Activated CD4-positive, alpha-beta memory T cell treated with anti-CD3 and anti-CD28 coated beads, Interleukin-2, amount 10 ng/mL, durations not matched to agents 7 days and 5 days (primary cell): ENCODE measurements around the gene MAPK4. TPM values are rescaled to one million over a fixed set of nuclear protein-coding genes. Genes with fewer than 3 reads are reported as not detected.

Experiments
- CTCF ChIA-PET: fragments of 350-600 bp; sonication (Branson Sonifier 250); formaldehyde crosslinking; loops from one replicate; lab custom pipeline; 2021; ENCODE audit warnings: antibody characterized with exemption, inconsistent platforms; lab: Charles Lee
- POLR2A ChIA-PET: fragments of 350-600 bp; sonication (Branson Sonifier 250); formaldehyde crosslinking; loops from one replicate; lab custom pipeline; 2021; ENCODE audit warnings: antibody characterized with exemption; lab: Charles Lee
- DNase-seq: peaks from one replicate; pipeline ENCODE4 v3.0.0-alpha.2; 2020
- H3K27ac Mint-ChIP-seq: one replicate; pipeline ENCODE4 v1.8.0; 2021; ENCODE audit warnings: mild to moderate bottlenecking, mixed read lengths
- H3K27me3 Mint-ChIP-seq: one replicate; pipeline ENCODE4 v1.8.0; 2021; ENCODE audit warnings: mixed read lengths
- H3K36me3 Mint-ChIP-seq: one replicate; pipeline ENCODE4 v1.8.0; 2021; ENCODE audit warnings: low read depth, mixed read lengths
- H3K4me1 Mint-ChIP-seq: one replicate; pipeline ENCODE4 v1.8.0; 2021; ENCODE audit warnings: mixed read lengths
- H3K4me3 Mint-ChIP-seq: one replicate; pipeline ENCODE4 v1.8.0; 2021; ENCODE audit warnings: mild to moderate bottlenecking, mixed read lengths
- H3K9me3 Mint-ChIP-seq: one replicate; pipeline ENCODE4 v1.8.0; 2021; ENCODE audit warnings: mixed read lengths
- total RNA-seq, 2 experiments: library from RNA; stranded (reverse); gene quantifications; one replicate each; pipeline ENCODE4 v1.2.3, GENCODE V29; 2021

Gene MAPK4
- total RNA-seq, 2 experiments from 2014 or later: not detected

- Mint-ChIP-seq H3K27ac (no peak overlapping the region), H3K9me3 (no peaks in the 10 kb centered on the region), H3K27me3 (no peaks in the 10 kb centered on the region), H3K4me3 (no peak overlapping the region), H3K36me3 (no peaks in the 10 kb centered on the region), H3K4me1 (no peaks in the 10 kb centered on the region)
- no peak for DNase-seq
- ChIA-PET POLR2A (no interaction called here), CTCF (interaction anchor here (0.6 kb wide), 1 partner anchor 516 kb away, joined by 3 read pairs; no protein-coding TSS in a partner anchor)
These were observed 76.6 kb downstream of the MAPK4 start for GRCh38 chr18:50636366-50637057.

GRCh38 chr18:50638016-50638883 is 78.4 kb downstream of the MAPK4 start:
- ChIA-PET CTCF (no interaction called here), POLR2A (no interaction called here)
- Mint-ChIP-seq H3K4me3 (no peak overlapping the region), H3K4me1 (no peaks in the 10 kb centered on the region), H3K27ac (no peak overlapping the region), H3K36me3 (no peaks in the 10 kb centered on the region), H3K27me3 (no peaks in the 10 kb centered on the region), H3K9me3 (no peaks in the 10 kb centered on the region)
- DNase-seq: no peak

GRCh38 chr18:50638884-50639420 is 79.1 kb downstream of the MAPK4 start:
- Mint-ChIP-seq H3K4me1 (no peaks in the 10 kb centered on the region), H3K36me3 (no peaks in the 10 kb centered on the region), H3K27me3 (no peaks in the 10 kb centered on the region), H3K9me3 (no peaks in the 10 kb centered on the region), H3K27ac (no peak overlapping the region), H3K4me3 (no peak overlapping the region)
- CTCF ChIA-PET: no interaction called here
- no peak for DNase-seq
- POLR2A ChIA-PET: no interaction called here

- Mint-ChIP-seq H3K4me1 (no peaks in the 10 kb centered on the region), H3K4me3 (no peak overlapping the region), H3K27me3 (no peaks in the 10 kb centered on the region), H3K27ac (no peak overlapping the region), H3K9me3 (no peaks in the 10 kb centered on the region), H3K36me3 (no peaks in the 10 kb centered on the region)
- DNase-seq: no peak
- ChIA-PET POLR2A (no interaction called here), CTCF (no interaction called here)
These were observed 79.8 kb downstream of the MAPK4 start for GRCh38 chr18:50639711-50640110.

- POLR2A ChIA-PET: no interaction called here
- CTCF ChIA-PET: no interaction called here
- H3K36me3 Mint-ChIP-seq: no peaks in the 10 kb centered on the region
- no peaks in the 10 kb centered on the region for H3K4me1 Mint-ChIP-seq
- H3K27me3 Mint-ChIP-seq: no peaks in the 10 kb centered on the region
- no peak overlapping the region for H3K4me3 Mint-ChIP-seq
- no peak overlapping the region for H3K27ac Mint-ChIP-seq
- no peak for DNase-seq
- no peaks in the 10 kb centered on the region for H3K9me3 Mint-ChIP-seq
These were observed 82.6 kb downstream of the MAPK4 start for GRCh38 chr18:50642439-50642838.

- Mint-ChIP-seq H3K36me3 (no peaks in the 10 kb centered on the region), H3K4me3 (no peak overlapping the region), H3K27ac (no peak overlapping the region), H3K27me3 (no peaks in the 10 kb centered on the region), H3K4me1 (no peaks in the 10 kb centered on the region), H3K9me3 (no peaks in the 10 kb centered on the region)
- ChIA-PET POLR2A (no interaction called here), CTCF (no interaction called here)
- no peak for DNase-seq
These were observed 84.3 kb downstream of the MAPK4 start for GRCh38 chr18:50644146-50644545.

- Mint-ChIP-seq H3K36me3 (no peaks in the 10 kb centered on the region), H3K27ac (no peak overlapping the region), H3K4me1 (no peaks in the 10 kb centered on the region), H3K4me3 (no peak overlapping the region), H3K27me3 (no peaks in the 10 kb centered on the region), H3K9me3 (no peaks in the 10 kb centered on the region)
- DNase-seq: no peak
- ChIA-PET CTCF (no interaction called here), POLR2A (no interaction called here)
These were observed 84.9 kb downstream of the MAPK4 start for GRCh38 chr18:50644807-50645206.

- ChIA-PET POLR2A (no interaction called here), CTCF (no interaction called here)
- H3K9me3 Mint-ChIP-seq: no peaks in the 10 kb centered on the region
- H3K4me3 Mint-ChIP-seq: no peak overlapping the region
- H3K27me3 Mint-ChIP-seq: no peaks in the 10 kb centered on the region
- no peak overlapping the region for H3K27ac Mint-ChIP-seq
- DNase-seq: no peak
- no peaks in the 10 kb centered on the region for H3K36me3 Mint-ChIP-seq
- H3K4me1 Mint-ChIP-seq: no peaks in the 10 kb centered on the region
These were observed 87.3 kb downstream of the MAPK4 start for GRCh38 chr18:50647237-50647636.

- no peak for DNase-seq
- Mint-ChIP-seq H3K4me3 (no peak overlapping the region), H3K9me3 (no peaks in the 10 kb centered on the region), H3K36me3 (no peaks in the 10 kb centered on the region), H3K27me3 (no peaks in the 10 kb centered on the region), H3K27ac (no peak overlapping the region), H3K4me1 (no peaks in the 10 kb centered on the region)
- ChIA-PET POLR2A (no interaction called here), CTCF (no interaction called here)
These were observed 87.9 kb downstream of the MAPK4 start for GRCh38 chr18:50647792-50648191.

- Mint-ChIP-seq H3K36me3 (no peaks in the 10 kb centered on the region), H3K27me3 (no peaks in the 10 kb centered on the region), H3K4me1 (no peaks in the 10 kb centered on the region), H3K4me3 (no peak overlapping the region), H3K27ac (no peak overlapping the region), H3K9me3 (no peaks in the 10 kb centered on the region)
- no peak for DNase-seq
- POLR2A ChIA-PET: no interaction called here
- CTCF ChIA-PET: no interaction called here
These were observed 89.9 kb downstream of the MAPK4 start for GRCh38 chr18:50649821-50650220.

- POLR2A ChIA-PET: no interaction called here
- Mint-ChIP-seq H3K4me1 (no peaks in the 10 kb centered on the region), H3K4me3 (no peak overlapping the region), H3K27me3 (no peaks in the 10 kb centered on the region), H3K9me3 (no peaks in the 10 kb centered on the region), H3K36me3 (no peaks in the 10 kb centered on the region), H3K27ac (no peak overlapping the region)
- no peak for DNase-seq
- CTCF ChIA-PET: no interaction called here
These were observed 91.4 kb downstream of the MAPK4 start for GRCh38 chr18:50651334-50651733.

- H3K27me3 Mint-ChIP-seq: no peaks in the 10 kb centered on the region
- H3K4me3 Mint-ChIP-seq: no peak overlapping the region
- no peaks in the 10 kb centered on the region for H3K36me3 Mint-ChIP-seq
- no peak overlapping the region for H3K27ac Mint-ChIP-seq
- H3K9me3 Mint-ChIP-seq: no peaks in the 10 kb centered on the region
- ChIA-PET POLR2A (no interaction called here), CTCF (no interaction called here)
- DNase-seq: no peak
- H3K4me1 Mint-ChIP-seq: no peaks in the 10 kb centered on the region
These were observed 93.7 kb downstream of the MAPK4 start for GRCh38 chr18:50653402-50654093.

GRCh38 chr18:50654211-50654610 is 94.3 kb downstream of the MAPK4 start:
- no peak for DNase-seq
- POLR2A ChIA-PET: no interaction called here
- H3K9me3 Mint-ChIP-seq: no peaks in the 10 kb centered on the region

More at GRCh38 chr18:50654211-50654610, 94.3 kb downstream of the MAPK4 start:
- no peaks in the 10 kb centered on the region for H3K36me3 Mint-ChIP-seq
- H3K27ac Mint-ChIP-seq: no peak overlapping the region
- CTCF ChIA-PET: no interaction called here
- H3K27me3 Mint-ChIP-seq: no peaks in the 10 kb centered on the region
- no peaks in the 10 kb centered on the region for H3K4me1 Mint-ChIP-seq
- H3K4me3 Mint-ChIP-seq: no peak overlapping the region
